ENCODE measurements around the gene FUOM.
"Not testable (repeated sequence)": the region's sequence is repeated elsewhere in the genome, so short reads cannot be mapped to it uniquely, and the experiment has no call there.

The FUOM gene

DNA sequence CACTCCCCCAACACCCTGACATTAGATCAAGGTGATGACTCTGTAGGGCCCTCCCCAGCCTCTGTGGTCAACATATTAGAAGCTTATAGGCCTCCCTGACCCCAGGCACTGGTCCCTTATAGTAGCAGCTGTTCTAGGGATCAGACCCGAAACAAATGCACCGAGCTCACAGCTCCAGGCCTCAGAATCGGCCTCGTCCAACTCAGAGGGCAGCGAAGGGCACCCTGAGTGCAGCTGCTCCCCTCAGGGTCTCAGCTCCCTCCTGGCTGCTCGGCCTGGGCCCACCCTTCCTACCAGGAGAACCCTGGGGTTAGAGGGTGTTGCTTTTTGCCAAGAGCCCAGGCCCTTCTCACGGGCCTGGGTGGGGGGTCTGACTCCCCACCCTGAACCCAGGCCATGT, 10.3 kb upstream of the FUOM start:
- no peak for DNase-seq (ENCODE audit: low read depth in 2 of 2)

DNA sequence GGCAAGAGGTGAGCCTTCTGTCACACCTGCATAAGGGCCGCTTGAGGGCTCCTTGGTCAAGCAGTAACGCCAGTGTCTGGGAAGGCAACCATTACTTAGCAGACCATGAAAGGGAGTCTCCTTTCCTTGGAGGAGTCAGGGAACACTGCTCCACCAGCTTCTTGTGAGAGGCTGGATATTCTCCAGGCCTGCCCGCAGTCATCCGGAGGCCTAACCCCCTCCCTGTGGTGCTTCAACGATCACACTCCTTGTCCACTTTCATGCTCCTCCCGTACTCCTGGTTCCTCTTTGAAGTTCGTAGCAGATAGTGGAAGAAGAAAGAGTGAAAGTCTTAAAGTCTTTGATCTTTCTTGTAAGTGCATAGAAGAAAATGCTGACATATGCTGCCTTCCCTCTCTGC, 9.6 kb upstream of the FUOM start:
- not testable (repeated sequence) for DNase-seq (ENCODE audit: low read depth in 2 of 2)

DNA sequence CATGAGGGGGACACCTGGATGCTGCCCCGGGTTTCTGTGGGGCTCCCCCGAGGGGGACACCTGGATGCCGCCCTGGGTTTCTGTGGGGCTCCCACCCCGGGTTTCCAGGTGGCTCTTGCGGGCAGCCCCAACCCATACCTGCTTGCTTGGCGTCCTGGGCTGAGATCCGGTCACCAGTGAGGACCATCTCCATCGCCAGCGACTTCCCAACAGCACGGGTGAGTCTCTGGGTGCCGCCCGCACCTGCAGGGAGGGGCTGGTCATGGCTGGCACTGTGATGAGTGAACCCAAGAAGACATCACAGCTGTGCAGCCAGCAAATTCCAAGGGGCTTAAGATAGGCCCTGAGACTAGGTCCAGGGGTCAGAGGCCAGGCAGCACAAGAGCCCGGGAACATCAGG, 8.9 kb upstream of the FUOM start:
- no peak for DNase-seq (ENCODE audit: low read depth in 2 of 2)

DNA sequence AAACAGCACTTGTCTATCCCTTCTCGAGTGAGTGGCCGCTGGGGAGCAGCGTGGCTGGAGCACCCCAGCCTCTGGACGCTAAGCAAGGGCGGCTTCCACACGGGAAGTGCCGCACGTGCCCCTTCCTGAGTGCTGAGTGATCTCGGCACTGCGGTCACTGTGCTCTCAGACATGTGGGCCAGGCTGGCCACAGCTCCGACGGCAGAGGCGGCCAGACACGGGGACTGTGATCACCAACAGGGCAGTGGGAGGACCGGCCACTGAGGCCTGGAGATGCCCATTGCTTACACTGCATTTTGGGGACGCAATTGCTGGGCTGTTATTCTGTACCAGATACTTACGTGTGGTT, 8.3 kb upstream of the FUOM start:
- no peak for DNase-seq (ENCODE audit: low read depth in 2 of 2)

- no peak for DNase-seq (ENCODE audit: low read depth in 2 of 2)
Observed at GRCh38 chr10:133365461-133366129, 7.8 kb upstream of the FUOM start.

DNA sequence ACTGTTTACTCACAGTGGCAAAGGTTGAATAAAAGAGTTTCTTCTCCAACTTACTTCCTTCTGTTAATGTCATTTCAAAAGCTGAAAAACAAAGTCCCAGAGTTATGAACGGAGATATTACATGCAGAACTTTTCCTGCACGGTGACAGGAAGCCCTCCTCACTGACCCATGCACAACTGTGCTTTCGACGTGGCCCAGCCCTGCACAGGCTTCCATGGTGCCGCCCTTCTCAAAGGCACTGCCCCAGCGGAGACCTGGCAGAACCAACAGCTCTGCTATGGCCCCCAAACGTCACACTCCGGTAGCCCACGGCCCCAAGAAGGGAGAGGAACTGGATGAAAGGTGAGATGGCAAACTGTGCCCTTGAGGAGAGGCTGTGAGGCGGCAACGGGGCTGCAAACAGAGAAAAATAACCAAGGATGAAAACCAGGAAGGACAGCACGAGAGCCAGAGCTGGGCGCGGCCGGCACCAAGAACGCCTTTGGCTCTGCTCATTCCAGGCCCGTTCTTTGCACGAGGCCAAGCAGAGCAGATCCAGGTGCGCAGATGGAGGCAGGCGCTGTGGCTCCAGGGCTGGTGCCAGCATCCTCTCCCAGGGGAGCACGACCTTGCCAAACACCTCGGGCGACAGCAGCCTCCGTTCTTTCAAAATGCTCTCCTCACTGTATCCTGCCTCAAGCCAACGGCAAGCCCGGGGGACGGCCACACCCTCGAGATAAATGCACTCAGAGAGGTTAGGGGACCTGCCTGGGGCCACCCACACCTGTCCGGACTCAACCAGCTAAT, 7.0 kb upstream of the FUOM start:
- DNase-seq (ENCODE audit: low read depth in 2 of 2), result no peak

DNA sequence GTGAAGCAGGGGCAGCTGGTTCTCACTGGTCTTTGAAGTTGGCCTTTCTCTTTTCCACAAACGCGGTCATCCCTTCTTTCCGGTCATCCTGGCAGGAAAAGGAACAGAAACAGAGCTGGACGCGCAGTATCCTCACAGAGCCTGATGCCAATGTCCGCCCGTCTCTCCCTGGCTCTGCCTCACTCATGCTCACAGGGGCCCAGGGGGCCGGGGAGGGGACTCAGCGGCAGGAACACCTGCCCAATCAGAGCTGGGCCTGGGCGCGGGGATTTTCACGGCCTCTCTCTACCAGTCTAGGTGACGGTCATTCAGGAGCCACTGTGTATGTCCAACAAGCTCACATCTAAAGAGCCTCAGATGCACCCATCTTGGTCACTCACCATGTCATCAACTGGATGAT, 5.0 kb upstream of the FUOM start:
- DNase-seq (ENCODE audit: low read depth in 2 of 2), result no peak

DNA sequence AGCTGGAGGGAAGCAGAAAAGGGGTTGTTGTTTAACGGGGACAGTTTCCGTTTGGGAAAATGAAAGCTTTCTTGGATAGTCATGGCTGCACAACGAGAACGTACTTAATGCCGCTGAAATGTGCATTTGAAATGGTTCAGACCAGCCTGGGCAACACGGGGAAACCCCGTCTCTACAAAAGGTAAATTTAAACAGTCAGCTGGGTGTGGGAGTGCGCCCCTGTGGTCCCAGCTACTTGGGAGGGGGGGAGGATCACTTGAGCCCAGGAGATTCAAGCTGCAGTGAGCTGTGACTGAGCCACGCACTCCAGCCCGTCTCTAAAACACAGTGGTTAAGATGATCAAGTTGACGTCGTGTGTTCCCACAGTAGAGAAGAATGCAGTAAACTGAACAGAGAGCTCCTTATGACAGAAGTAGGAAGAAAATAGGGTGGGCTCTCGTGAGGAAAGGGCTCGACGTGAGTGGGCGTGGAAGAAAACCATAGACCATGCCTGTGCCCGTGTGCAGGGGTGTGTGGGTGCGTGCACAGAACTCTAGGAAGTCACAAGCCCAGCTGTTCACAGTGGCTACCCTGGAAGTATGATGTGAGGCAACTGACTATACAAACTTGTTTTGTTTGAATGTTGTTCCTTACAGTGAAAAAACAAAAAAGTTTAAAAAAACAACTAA, 4.1 kb upstream of the FUOM start:
- no peak for DNase-seq (ENCODE audit: low read depth in 2 of 2)

GRCh38 chr10:133361227-133361626, 3.4 kb upstream of the FUOM start:
- no peak for DNase-seq (ENCODE audit: low read depth in 2 of 2)

DNA sequence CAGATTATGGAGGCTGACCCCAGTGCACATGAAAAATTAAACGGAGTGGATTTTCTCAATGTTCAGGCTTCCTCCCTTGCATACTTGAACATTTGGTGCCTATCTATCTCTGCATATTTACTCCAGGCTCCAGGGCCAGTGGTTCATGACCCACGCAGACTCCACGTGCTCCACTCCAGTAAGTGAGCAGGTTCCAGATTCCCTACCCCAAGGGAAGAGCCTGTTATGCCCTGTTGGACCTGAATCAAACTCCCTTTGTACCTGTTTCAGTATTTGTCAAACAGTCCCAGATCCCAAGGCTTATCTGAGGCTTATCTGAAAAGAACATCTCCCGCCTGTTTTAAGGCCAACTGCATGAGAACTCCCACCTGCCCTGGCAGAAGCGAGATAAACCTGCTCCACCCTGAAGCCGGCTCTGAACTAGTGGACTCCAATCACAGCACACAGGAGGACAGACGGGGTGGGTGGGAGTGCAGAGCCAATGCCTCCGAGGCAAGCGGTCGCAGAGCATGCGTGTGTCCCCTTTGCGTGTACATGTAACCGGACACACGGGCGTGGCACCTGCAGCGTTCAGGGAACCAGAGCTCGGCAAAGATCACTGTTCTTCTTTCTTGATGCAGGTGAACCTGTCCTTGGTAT, 2.3 kb upstream of the FUOM start:
- DNase-seq (ENCODE audit: low read depth in 2 of 2), result no peak

GRCh38 chr10:133359554-133359971, 1.7 kb upstream of the FUOM start:
- no peak for DNase-seq (ENCODE audit: low read depth in 2 of 2)

DNA sequence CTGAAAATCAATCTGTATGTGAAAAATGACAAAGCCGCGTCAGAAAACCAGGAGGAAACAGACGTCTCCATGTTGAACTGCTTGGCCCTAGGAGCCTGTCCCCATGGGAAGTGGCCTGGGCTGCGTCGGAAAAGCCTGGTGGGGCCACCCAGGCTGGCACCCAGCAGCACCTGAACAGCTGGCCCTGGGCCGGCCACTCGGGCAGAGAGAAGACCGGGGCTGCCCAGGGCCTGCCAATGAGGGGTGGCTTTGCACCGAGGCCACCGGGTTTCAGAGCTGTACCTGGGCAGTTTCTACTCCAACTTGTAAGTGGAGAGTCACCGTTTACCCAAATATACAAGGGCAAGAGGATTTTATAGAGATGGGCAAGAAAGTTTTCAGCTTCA, 1.1 kb upstream of the FUOM start:
- DNase-seq (ENCODE audit: low read depth in 2 of 2), result no peak

DNA sequence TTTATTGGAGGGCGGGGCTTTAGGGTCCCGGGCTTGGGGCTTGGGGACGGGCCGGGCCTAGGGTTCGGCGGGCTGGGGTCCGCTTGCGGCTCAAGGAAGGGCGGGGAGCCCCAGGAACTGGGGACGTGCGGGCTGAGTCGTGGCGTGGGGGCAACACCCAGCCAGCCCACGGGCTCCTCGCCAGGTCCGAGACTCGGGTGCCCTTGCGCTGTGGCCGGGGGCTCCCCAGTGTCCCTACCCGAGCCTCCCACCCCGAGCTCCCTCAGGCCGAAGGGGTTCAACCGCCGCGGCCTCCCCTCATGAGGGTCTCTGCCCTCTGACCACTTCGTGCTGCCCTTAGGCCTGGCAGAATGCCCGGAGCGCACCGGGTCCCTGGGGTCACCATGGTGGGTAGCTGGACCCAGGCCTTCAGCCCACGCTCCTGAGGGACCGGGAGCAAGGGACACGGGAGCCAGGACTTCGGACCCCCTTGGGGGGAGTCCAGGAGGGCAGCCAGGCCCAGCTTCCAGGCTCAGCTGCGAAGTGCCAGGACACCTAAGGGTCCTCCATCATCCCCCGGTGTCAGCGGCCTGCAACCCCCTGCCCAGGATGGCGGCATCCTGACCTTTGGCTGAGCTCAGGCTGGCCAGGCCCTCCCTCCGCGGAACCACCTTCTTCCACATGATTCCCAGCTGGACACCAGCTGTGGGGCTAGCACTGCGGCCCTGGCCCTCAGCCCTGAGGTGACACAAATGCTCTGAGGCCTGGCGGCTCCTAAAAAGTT, 524 bp upstream of the FUOM start:
- no peak for DNase-seq (ENCODE audit: low read depth in 2 of 2)

DNA sequence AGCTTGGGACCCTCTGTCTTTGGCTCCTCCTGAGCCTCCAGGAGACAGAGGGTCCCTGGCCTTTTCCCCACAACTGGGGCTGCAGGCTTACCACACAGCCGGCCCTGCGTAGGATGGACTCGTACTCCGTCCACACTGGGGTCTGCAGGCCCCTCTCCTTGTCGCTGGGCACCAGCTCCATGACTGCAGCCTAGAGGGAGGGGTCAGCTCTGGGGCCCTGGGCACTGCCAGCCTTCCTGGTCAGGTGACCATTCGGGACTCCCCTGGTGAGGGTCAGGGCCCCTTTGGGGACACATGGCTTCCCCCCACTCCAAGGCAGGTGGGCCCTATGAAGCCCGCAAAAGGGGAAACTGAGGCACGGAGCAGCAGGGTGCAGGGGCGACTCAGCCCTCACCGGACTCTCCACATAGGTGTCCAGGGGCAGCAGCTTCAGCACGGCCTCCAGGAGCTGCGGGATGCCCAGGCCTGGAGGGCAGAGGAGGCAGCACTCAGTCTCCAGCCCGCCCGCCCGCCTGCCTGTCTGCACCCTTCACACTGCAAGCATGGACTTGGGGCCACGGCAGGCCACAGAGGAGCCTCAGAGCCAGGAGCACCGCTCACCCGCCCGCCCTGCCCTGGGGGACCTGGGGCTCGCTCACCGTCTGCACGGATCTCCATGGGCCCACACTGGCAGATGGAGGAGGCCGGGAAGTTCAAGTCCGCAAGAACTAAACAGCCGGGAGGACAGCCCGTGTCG, 1.1 kb downstream of the FUOM start:
- DNase-seq (ENCODE audit: low read depth in 2 of 2), result no peak

- no peak for DNase-seq (ENCODE audit: low read depth in 2 of 2)
Observed at GRCh38 chr10:133355991-133356390, 1.8 kb downstream of the FUOM start.

- no peak for DNase-seq (ENCODE audit: low read depth in 2 of 2)
Observed at GRCh38 chr10:133355266-133355665, 2.6 kb downstream of the FUOM start.

GRCh38 chr10:133354672-133355240, 3.1 kb downstream of the FUOM start:
- DNase-seq (ENCODE audit: low read depth in 2 of 2), result no peak

DNA sequence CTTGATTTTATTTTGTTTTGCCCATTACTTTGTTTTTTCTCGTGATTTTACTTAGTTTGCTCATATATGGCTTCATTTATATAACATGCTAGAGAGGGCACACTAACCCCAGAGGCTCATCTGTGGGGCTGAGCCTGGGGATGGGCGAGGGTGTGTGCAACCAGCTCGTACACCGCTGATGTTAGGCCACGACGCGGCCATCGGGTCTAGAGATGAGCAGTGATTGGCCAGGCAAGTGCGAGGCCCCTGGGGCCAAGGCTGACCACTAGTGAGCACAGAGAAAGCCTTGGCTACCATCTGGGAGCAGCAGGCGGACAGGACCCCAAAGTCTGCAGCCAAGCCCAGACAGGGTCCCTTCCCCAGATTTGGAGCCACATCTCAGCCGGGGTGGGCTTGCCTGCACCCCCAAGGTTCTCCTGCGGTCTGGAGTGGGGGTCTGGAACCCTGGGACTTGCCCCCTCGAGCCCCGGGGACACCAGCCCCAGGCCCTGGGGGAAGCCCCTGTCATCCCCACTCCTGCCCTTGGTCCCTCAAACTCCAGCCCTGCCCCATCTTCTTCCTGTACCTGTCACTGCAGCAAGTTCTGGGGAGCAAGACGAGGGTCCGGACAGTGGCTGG, 3.7 kb downstream of the FUOM start:
- DNase-seq (ENCODE audit: low read depth in 2 of 2), result no peak

DNA sequence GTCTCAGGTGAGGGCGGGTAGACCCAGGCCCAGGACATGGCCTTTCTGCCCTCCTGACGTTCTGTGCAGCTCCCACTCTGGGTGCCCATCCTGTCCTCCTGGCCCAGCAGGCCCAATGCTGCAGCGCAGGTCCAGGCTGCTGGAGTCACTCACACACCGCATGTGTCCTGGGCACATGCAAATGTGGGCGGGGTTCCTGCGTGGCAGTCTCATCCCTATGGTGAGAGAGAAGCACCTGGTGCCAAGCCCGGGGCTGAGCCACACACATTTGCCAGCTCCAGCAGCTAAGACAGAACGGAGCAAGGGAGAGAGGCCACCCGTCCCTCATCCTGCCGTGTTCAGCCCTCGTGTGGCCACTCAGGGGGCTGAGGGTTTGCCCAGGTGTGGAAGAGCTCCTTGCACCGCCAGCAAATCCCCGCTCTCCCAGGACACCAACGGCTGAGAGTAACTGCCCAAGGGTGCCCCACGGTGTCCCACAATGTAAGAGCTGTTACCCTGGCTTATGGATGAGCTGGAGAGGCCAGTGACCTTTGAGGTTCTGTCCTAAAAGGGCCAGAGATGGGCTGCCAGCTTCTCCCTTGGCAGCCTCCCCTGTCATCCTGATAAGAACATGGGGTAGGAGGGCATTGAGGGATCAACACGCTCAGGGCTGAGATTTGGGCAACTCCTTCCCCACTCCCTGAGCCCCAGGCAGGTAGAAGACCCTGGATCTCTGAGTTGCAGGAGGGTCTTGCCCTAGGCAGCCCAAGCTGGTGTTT, 4.4 kb downstream of the FUOM start:
- no peak for DNase-seq (ENCODE audit: low read depth in 2 of 2)

Measured in stimulated activated CD4-positive, alpha-beta T cell treated with anti-CD3 and anti-CD28 coated beads, Interleukin-1b, Interleukin-23, amount 100 ng/mL, for 1 hour (primary cell).